Measurements from ENCODE around the gene PLEKHA7.

Gene PLEKHA7

GRCh38 chr11:16912692-16913111 is 101.5 kb downstream of the PLEKHA7 start (continued):
- no peak for TF ChIP-seq ZFP3 (CRISPR knock-in tag; IDR thresholded peaks at IDR 0.05)
- no peak for TF ChIP-seq TCF4 (CRISPR knock-in tag; IDR thresholded peaks at IDR 0.05; ENCODE audit: borderline replicate concordance)
- TF ChIP-seq ESRRG (CRISPR knock-in tag; IDR thresholded peaks at IDR 0.05) = no peak
- no peak for TF ChIP-seq OSR1 (CRISPR knock-in tag; IDR thresholded peaks at IDR 0.05)
- no peak for TF ChIP-seq ZNF565 (CRISPR knock-in tag; conservative IDR thresholded peaks at IDR 0.05; ENCODE audit: low read depth)
- no peak for TF ChIP-seq CSDC2 (CRISPR knock-in tag; IDR thresholded peaks at IDR 0.05)

DNA sequence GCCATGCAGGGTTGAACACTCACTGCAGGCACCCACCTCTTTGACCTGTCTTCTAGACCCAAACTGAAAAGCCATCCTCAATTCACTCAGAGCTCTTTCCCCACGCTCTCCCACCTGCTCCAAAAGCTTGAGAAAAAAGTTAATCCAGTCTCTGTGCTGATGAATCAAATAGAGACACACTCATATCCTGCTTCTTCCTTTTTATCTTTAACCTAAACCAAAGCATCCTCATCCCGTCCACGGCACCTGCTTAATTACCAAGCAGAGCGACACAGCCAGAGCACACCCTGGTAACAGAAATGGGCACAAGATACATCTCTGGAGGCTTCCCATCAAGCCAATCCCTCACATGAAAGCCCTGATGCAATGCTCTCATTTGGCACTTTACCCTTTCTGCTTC is 102.6 kb downstream of the PLEKHA7 start:
- no peak for ATAC-seq
- TF ChIP-seq PPARA (CRISPR knock-in tag; IDR thresholded peaks at IDR 0.05; ENCODE audit: borderline replicate concordance) = no peak

- no peak for ATAC-seq
- no peak for TF ChIP-seq ZNF565 (CRISPR knock-in tag; conservative IDR thresholded peaks at IDR 0.05; ENCODE audit: low read depth)
- no peak for TF ChIP-seq TOX (CRISPR knock-in tag; IDR thresholded peaks at IDR 0.05; ENCODE audit: borderline replicate concordance)
- TF ChIP-seq ZC3H10 (CRISPR knock-in tag; IDR thresholded peaks at IDR 0.05) = no peak
- TF ChIP-seq SNAI2 (CRISPR knock-in tag; IDR thresholded peaks at IDR 0.05) = no peak
- TF ChIP-seq, protein P1, sequence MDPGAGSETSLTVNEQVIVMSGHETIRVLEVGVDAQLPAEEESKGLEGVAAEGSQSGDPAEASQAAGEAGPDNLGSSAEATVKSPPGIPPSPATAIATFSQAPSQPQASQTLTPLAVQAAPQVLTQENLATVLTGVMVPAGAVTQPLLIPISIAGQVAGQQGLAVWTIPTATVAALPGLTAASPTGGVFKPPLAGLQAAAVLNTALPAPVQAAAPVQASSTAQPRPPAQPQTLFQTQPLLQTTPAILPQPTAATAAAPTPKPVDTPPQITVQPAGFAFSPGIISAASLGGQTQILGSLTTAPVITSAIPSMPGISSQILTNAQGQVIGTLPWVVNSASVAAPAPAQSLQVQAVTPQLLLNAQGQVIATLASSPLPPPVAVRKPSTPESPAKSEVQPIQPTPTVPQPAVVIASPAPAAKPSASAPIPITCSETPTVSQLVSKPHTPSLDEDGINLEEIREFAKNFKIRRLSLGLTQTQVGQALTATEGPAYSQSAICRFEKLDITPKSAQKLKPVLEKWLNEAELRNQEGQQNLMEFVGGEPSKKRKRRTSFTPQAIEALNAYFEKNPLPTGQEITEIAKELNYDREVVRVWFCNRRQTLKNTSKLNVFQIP (CRISPR knock-in tag; IDR thresholded peaks at IDR 0.05; ENCODE audit: borderline replicate concordance, low read depth) = no peak
- TF ChIP-seq, protein P2, sequence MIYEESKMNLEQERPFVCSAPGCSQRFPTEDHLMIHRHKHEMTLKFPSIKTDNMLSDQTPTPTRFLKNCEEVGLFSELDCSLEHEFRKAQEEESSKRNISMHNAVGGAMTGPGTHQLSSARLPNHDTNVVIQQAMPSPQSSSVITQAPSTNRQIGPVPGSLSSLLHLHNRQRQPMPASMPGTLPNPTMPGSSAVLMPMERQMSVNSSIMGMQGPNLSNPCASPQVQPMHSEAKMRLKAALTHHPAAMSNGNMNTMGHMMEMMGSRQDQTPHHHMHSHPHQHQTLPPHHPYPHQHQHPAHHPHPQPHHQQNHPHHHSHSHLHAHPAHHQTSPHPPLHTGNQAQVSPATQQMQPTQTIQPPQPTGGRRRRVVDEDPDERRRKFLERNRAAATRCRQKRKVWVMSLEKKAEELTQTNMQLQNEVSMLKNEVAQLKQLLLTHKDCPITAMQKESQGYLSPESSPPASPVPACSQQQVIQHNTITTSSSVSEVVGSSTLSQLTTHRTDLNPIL (CRISPR knock-in tag; IDR thresholded peaks at IDR 0.05; ENCODE audit: low read depth) = no peak
- TF ChIP-seq, protein P3, sequence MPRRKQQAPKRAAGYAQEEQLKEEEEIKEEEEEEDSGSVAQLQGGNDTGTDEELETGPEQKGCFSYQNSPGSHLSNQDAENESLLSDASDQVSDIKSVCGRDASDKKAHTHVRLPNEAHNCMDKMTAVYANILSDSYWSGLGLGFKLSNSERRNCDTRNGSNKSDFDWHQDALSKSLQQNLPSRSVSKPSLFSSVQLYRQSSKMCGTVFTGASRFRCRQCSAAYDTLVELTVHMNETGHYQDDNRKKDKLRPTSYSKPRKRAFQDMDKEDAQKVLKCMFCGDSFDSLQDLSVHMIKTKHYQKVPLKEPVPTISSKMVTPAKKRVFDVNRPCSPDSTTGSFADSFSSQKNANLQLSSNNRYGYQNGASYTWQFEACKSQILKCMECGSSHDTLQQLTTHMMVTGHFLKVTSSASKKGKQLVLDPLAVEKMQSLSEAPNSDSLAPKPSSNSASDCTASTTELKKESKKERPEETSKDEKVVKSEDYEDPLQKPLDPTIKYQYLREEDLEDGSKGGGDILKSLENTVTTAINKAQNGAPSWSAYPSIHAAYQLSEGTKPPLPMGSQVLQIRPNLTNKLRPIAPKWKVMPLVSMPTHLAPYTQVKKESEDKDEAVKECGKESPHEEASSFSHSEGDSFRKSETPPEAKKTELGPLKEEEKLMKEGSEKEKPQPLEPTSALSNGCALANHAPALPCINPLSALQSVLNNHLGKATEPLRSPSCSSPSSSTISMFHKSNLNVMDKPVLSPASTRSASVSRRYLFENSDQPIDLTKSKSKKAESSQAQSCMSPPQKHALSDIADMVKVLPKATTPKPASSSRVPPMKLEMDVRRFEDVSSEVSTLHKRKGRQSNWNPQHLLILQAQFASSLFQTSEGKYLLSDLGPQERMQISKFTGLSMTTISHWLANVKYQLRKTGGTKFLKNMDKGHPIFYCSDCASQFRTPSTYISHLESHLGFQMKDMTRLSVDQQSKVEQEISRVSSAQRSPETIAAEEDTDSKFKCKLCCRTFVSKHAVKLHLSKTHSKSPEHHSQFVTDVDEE (CRISPR knock-in tag; IDR thresholded peaks at IDR 0.05) = no peak
- TF ChIP-seq, protein P4, sequence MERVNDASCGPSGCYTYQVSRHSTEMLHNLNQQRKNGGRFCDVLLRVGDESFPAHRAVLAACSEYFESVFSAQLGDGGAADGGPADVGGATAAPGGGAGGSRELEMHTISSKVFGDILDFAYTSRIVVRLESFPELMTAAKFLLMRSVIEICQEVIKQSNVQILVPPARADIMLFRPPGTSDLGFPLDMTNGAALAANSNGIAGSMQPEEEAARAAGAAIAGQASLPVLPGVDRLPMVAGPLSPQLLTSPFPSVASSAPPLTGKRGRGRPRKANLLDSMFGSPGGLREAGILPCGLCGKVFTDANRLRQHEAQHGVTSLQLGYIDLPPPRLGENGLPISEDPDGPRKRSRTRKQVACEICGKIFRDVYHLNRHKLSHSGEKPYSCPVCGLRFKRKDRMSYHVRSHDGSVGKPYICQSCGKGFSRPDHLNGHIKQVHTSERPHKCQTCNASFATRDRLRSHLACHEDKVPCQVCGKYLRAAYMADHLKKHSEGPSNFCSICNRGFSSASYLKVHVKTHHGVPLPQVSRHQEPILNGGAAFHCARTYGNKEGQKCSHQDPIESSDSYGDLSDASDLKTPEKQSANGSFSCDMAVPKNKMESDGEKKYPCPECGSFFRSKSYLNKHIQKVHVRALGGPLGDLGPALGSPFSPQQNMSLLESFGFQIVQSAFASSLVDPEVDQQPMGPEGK (CRISPR knock-in tag; IDR thresholded peaks at IDR 0.05; ENCODE audit: borderline replicate concordance) = no peak
- no peak for TF ChIP-seq ISL1 (CRISPR knock-in tag; IDR thresholded peaks at IDR 0.05)
- no peak for TF ChIP-seq ZFP30 (CRISPR knock-in tag; IDR thresholded peaks at IDR 0.05)
These were observed 103.0 kb downstream of the PLEKHA7 start for GRCh38 chr11:16911186-16911585.

DNA sequence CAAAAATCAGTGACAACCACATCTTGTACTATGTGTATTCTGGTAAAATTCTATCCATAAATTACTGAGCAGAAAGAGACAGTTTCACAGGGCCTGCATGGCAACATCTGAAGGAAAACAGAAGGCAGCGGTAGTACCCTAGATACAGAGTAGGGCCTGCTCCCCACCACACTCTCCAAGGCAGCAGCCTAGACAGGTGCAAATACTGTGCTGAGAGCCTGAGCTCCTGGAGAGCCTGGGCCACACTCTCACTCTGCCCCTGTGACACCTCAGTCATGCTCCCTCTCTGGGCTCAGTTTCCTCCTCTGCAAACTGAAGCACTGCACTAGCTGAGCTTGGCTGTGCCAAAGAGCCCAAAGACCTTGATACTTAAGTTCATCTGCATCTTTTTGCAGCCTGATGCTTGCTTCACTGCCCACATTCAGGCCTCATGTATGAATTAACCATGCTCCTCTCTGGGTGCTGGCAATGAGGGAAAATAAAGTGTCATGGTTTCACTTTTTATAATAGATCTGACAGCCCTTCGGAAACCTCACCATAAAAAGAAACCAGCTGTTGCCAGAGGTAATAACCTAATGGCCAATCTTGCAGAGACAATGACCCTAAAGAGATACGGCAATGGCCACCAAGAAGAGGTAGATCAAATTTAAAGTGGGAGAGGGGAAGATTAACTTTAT is 104.7 kb downstream of the PLEKHA7 start:
- TF ChIP-seq, protein P2 (CRISPR knock-in tag; IDR thresholded peaks at IDR 0.05; ENCODE audit: low read depth) = no peak
- TF ChIP-seq, protein P3 (CRISPR knock-in tag; IDR thresholded peaks at IDR 0.05) = no peak
- TF ChIP-seq TCF4 (CRISPR knock-in tag; IDR thresholded peaks at IDR 0.05; ENCODE audit: borderline replicate concordance) = no peak
- TF ChIP-seq, protein P1 (CRISPR knock-in tag; IDR thresholded peaks at IDR 0.05; ENCODE audit: borderline replicate concordance, low read depth) = no peak
- TF ChIP-seq ESRRG (CRISPR knock-in tag; IDR thresholded peaks at IDR 0.05) = no peak
- TF ChIP-seq RARB (CRISPR knock-in tag; IDR thresholded peaks at IDR 0.05) = no peak
- no peak for TF ChIP-seq ISL1 (CRISPR knock-in tag; IDR thresholded peaks at IDR 0.05)
- TF ChIP-seq ZFP30 (CRISPR knock-in tag; IDR thresholded peaks at IDR 0.05) = no peak
- no peak for TF ChIP-seq ZFP3 (CRISPR knock-in tag; IDR thresholded peaks at IDR 0.05)
- ATAC-seq = no peak

All from SK-N-SH treated with all-trans-retinoic acid at 6 μM for 48 hours (cell line).